NB4 (cell line): ENCODE measurements around the gene TBCA.

Source experiments
- POLR2A ChIP-seq: IDR thresholded peaks from 2 replicates; pipeline ENCODE4 v1.6.1; 2011; ENCODE audit warnings: mild to moderate bottlenecking; ENCODE audit not compliant: insufficient read length; ENCODE audit errors: extremely low read depth
- TF ChIP-seq, protein P1 (sequence below): IDR thresholded peaks from one replicate; pipeline ENCODE4 v1.5.1; 2012; ENCODE audit warnings: low read depth, low read length

DNA sequence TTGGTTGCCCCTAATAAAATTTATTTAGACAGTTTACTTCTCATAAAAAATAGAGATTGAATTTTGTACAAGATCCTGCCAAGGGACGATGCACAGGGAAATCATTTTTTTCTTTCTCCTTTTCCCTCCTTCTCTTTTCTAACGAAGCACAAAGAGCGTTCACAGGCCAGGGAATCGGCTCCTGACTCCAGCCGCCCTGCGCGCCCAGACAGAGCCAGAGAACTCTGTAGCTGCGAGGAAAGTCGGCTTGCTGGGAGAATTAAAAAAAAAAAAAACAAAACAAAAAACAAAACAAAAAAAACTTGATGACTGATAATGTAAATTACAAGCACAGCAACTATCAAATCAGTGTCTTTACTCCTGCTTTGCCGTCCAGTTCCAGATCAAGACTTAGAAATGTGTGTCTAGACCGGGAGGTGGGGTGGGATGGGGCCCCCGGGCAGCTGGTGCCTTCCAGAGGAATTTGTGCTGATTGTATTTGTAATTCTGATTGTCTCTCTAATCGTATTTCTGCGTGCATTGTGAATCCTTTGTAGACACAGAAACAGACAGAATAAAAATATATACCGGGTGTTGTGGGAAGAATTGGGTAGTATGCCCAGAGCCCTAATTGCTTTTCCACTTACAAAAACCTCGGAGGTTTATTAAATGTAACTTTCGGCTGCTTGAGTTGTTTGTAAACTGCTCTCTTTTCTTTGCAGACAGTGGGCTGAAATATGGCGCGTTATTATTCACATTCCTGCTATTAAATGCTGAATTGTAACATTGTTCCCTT, 134.0 kb downstream of the TBCA start:
- TF ChIP-seq, protein P1, sequence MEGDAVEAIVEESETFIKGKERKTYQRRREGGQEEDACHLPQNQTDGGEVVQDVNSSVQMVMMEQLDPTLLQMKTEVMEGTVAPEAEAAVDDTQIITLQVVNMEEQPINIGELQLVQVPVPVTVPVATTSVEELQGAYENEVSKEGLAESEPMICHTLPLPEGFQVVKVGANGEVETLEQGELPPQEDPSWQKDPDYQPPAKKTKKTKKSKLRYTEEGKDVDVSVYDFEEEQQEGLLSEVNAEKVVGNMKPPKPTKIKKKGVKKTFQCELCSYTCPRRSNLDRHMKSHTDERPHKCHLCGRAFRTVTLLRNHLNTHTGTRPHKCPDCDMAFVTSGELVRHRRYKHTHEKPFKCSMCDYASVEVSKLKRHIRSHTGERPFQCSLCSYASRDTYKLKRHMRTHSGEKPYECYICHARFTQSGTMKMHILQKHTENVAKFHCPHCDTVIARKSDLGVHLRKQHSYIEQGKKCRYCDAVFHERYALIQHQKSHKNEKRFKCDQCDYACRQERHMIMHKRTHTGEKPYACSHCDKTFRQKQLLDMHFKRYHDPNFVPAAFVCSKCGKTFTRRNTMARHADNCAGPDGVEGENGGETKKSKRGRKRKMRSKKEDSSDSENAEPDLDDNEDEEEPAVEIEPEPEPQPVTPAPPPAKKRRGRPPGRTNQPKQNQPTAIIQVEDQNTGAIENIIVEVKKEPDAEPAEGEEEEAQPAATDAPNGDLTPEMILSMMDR = no peak
- no peak for TF ChIP-seq POLR2A
